Omental fat pad (tissue), 4 donors: ENCODE data around the gene HPDL. TPM values are rescaled to one million over a fixed set of nuclear protein-coding genes. Genes with fewer than 3 reads are reported as not detected.

ENCODE experiments used
- ATAC-seq: fragments of 150-250 bp; one replicate; pipeline ENCODE4 v1.9.1; 2016; ENCODE audit warnings: mild to moderate bottlenecking, moderate library complexity; ENCODE audit not compliant: low FRiP score
- DNase-seq: peaks from one replicate; pipeline ENCODE4 v3.0.0-alpha.2; 2019; ENCODE audit warnings: low spot score
- total RNA-seq, 4 donors: library from RNA; depleted of rRNA; stranded (reverse); fragments of >200 nt; gene quantifications; one replicate each; pipeline ENCODE4 v1.1.0, GENCODE V29; 2016
- TF ChIP-seq, protein P1 (sequence below), 3 donors: fragments of 450-650 bp; IDR thresholded peaks; one replicate each; pipeline ENCODE4 v1.5.1; 2016 to 2017; ENCODE audit warnings: antibody characterized with exemption in 3 of 3, mild to moderate bottlenecking in 3 of 3, moderate library complexity in 2 of 3

The HPDL gene
- total RNA-seq, 4 donors from 2014 or later: 2.0 TPM; not detected in 3

DNA sequence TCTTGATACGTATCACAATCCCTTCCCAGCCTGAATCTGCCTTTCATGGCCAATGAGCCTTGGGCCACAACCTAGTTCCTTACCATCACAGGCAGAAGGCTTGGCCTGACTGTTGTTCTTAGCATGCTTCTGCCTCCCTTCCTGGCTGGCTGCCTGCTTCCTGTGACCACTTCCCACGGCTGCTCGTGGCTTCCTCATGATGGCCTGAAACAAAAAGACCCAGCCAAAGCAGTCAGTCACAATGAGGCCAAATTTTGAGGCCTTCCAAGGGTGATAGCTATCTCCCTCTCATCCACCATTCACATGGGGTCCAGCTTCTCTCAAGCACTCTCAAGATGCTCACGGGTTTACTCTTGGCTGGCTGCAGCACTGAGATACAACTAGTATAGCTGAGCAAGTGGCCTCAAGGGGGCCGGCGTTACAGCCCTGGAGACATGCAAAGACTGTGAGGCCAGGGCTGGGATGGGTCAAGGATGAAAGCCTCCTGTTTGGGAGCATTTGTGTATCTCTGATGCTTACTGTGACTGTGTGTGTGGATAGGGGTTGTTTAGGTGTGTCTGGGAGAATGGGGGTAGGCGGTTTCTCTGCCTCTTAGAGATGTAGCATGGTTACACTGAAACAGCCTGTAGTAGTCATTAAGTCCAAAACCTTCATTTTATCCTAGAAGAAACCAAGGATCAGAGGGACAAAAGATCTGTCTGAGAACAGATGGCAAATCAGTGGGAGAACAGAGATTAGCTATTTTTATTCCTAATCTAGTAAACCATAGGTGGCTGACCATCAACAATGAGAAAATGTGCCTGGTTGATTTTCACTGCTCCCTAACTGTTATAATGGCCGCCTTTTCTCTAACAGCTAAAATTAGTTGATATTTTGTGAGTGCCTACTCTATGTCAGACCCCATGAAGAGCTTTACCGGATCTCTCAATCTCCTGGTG, 7.9 kb downstream of the HPDL start:
- no peak for DNase-seq
- TF ChIP-seq, protein P1, sequence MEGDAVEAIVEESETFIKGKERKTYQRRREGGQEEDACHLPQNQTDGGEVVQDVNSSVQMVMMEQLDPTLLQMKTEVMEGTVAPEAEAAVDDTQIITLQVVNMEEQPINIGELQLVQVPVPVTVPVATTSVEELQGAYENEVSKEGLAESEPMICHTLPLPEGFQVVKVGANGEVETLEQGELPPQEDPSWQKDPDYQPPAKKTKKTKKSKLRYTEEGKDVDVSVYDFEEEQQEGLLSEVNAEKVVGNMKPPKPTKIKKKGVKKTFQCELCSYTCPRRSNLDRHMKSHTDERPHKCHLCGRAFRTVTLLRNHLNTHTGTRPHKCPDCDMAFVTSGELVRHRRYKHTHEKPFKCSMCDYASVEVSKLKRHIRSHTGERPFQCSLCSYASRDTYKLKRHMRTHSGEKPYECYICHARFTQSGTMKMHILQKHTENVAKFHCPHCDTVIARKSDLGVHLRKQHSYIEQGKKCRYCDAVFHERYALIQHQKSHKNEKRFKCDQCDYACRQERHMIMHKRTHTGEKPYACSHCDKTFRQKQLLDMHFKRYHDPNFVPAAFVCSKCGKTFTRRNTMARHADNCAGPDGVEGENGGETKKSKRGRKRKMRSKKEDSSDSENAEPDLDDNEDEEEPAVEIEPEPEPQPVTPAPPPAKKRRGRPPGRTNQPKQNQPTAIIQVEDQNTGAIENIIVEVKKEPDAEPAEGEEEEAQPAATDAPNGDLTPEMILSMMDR (IDR thresholded peaks at IDR 0.05): no peak
- ATAC-seq: no peak

DNA sequence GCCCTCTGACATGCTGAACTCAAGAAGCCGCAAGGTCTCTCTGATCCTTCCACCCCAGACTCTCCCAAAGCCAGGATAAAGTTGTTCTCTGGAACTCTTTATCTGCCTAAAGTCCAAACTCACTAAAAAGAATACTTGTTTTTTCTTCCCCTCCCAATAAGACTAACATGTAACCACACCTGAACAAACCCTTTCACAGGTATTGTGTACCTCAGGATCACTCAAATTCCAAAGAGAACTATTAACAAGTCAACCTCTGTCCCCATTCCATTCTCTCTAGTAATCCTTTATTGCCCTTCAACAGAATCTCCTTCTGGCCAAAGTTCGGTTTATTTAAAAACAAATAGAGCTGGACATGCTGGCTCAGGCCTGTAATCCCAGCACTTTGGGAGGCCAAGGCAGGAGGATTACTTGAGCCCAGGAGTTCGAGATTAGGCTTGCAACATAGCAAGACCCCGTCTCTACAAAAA, 9.2 kb downstream of the HPDL start:
- ATAC-seq: no peak
- TF ChIP-seq, protein P1 (IDR thresholded peaks at IDR 0.05): no peak

DNA sequence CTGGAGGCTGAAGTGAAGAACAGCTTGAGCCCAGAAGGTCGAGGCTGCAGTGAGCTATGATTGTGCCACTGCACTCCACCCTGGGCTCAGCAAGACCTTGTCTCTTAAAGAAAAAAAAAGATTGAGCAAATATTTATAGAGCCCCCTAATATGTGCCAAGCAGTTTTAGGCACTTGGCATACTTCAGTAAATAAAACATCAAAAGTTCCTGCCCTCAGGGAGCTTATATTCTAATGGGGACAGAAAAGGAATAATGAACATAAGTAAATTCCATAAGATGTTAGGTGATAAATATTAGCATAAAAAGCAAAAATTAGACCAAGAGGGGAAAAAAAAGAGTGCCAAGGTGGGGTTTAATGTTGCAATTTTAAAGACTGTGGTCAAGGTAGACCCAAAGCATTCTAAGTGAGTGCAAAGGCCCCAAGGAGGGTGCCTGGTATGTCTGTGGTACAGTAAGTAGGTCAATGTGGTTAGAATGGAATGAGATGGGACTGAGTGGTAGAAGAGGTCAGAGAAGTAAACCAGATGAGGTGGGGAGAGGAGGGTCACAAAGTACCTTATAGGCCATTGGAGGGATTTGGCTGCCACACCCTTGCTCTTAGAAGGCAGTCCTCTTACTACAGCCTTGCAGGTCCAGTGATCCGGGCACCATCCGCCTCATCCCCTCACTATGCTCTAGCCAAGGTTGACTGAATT, 11.1 kb downstream of the HPDL start:
- ATAC-seq (no peak), DNase-seq (no peak)
- TF ChIP-seq, protein P1 (IDR thresholded peaks at IDR 0.05): no peak

More for the DNA sequence above, 9.2 kb downstream of the HPDL start:
- no peak for DNase-seq

DNA sequence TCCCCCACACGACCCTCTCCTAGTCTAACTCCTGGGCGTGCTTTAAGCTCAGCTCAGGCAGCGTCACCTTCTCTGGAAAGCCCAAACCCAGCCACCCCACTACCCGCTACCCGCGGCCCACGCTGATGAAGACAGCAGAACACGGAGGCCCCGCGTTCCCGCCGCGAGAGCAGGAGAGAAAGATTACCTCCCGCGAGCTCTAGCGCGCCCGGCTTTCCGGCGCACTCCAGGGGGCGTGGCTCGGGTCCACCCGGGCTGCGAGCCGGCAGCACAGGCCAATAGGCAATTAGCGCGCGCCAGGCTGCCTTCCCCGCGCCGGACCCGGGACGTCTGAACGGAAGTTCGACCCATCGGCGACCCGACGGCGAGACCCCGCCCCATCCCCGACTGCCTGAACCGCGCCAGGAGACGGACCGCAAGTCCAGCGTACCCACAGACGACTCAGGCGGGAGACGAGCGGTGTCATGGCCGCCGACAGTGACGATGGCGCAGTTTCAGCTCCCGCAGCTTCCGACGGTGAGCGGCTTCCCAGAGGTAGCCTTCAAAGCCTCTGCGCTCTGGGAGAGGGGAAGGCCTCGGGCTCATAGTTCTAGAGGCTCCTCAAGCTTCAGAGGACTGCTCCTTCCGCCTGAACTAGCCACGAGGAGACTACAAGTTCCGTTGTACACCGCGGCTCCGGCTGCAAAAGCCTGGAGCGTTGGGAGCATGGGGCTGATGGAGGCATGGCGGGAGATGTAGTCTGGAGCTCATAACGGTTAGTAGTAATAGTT, 13.3 kb downstream of the HPDL start, which contains the start of the genes MUTYH and TOE1:
TSS of gene MUTYH (minus strand) at position 652 of the 770 bp plus-strand sequence. CDS start 5,935 bp downstream, outside the sequence.
TSS of gene TOE1 (plus strand) at position 382 of the 770 bp plus-strand sequence. CDS start at position 465, 83 bp downstream.
- peak; percentile 96 for ATAC-seq
- peak; percentile 57 for DNase-seq
- TF ChIP-seq, protein P1 (IDR thresholded peaks at IDR 0.05): no peak

DNA sequence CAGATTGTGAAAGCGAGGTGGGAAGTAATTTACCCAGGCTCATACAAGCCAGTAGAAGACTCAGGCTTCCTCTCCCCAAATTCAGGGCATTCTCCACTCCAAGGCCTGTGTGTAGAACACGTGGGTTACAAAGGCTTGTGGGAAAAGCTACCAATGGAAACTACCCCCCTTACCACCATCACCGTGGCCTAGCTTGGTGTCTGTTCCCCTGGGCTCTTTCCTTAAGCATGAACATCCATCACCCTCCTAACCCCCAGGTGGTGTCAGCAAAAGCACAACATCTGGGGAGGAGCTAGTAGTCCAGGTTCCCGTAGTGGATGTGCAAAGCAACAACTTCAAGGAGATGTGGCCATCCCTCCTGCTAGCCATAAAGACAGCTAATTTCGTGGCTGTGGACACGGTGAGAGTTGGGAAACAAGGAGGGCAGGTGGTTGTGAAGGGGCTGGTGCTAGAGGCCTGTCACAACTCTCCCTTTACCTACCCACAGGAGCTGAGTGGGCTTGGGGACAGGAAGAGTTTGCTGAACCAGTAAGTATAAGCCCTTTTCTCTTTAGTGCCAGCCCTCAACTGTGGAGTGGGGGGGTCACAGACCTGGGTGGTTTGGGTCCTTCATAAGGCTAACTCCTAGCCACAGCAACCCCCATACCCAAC, 14.2 kb downstream of the HPDL start:
- ATAC-seq (no peak), DNase-seq (no peak)
- TF ChIP-seq, protein P1 (IDR thresholded peaks at IDR 0.05): no peak

DNA sequence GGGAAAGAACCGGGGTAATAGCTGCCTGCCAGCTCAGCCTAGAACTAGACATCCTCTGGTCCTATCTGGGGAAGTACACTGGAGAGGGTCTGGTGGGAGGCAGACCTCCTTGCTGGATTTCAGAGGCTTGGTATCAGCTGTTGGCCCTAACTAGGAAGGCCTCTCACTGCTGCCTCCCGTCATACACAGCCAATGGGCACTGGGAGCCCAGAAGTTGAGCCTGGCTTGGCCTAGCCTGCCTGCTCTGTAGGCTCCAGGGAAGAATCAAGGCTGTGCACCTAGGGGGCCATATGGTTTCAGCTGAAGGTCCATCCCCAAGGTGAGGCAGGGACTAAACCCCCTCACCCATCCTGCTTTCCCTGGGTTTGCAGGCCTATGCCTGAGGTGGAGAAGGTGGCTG, 17.8 kb downstream of the HPDL start:
- TF ChIP-seq, protein P1 (IDR thresholded peaks at IDR 0.05): no peak
- ATAC-seq: no peak
- no peak for DNase-seq
